RCC 7860 (cell line): ENCODE measurements around the gene UBE2F.

Source experiments
- DNase-seq: peaks from one replicate; pipeline ENCODE4 v3.0.0-alpha.2; 2015; ENCODE audit warnings: low spot score
- FAIRE-seq: peaks from 2 replicates; lab custom pipeline; 2012; peaks lifted over from hg19 to GRCh38; lab: Jason Lieb, UNC

UBE2F gene, protein sequence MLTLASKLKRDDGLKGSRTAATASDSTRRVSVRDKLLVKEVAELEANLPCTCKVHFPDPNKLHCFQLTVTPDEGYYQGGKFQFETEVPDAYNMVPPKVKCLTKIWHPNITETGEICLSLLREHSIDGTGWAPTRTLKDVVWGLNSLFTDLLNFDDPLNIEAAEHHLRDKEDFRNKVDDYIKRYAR

DNA sequence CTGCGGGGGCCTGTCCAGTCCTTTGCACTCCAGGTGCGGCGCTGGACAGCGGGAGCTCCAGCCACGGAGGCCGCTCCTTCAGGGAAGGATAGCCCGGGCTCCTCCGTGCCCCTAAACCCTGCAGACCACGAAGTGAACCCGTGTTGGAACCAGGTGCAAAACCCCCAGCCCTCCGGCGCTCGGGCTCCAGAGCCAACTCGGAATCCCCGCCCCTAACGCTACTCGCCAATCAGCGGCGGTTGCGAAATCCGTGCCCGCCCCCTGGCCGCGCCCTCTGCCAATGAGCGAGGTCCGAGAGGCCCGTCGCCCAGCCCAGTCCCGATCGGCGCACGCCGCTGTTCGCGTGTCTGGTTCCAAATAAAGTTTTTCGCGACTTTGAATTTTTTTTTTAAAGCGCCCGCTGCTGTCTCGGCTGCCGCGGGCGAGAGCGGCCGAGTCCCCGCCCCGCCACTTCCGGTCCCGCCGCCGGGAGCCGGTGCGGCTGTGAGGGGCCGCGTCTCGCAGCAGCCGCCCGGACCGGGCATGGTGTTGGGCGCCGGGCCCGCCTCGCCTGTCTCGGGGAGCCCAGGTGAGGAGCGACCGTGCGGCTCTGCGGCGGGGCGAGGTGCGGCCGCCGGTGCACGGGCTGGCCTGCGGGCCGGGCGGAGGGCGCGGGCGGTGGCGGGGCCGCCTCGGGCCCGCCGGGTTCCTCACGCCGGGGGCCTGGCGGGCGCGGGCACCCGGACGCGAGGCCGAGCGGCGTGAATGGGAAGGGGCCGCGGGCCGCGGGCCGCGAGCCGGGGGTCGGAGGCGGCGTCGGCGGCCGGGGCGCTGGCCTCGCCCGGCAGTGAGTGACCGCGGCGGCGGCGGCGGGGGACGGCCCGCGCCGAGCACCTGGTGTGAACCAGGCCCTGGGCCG lies at the start of gene UBE2F:
Gene UBE2F, plus strand, starts transcription at position 450 of the 898 bp plus-strand sequence. CDS start 6,094 bp downstream, outside the sequence.
- peak; percentile 72 for FAIRE-seq
- DNase-seq, result peak; percentile 86

DNA sequence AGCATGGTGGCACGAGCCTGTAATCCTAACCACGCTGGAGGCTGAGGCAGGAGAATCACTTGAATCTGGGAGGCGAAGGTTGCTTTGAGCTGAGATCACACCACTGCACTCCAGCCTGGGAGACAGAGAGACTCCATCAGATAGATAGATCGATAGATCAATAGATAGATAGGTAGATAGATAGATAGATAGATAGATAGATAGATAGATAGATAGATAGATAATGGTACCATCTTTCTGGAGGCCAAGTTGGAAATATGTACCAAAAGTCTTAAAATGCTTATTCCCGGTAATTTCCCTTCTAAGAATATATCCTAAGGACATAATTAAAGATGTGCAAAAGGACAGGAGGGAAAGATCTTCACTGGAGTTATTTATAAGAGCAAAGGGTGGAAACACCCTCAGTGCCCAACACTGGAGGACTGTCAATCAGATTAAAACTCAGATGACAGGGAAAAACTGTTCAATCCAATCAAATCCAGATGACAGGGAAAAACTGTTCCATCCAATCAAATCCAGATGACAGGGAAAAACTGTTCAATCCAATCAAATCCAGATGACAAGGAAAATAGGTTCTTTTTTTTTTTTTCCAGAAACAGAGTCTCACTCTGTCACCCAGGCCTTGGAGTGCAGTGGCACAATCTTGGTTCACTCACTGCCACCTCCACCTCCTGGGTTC lies 49.0 kb upstream of the UBE2F start:
- DNase-seq (no peak), FAIRE-seq (no peak)

DNA sequence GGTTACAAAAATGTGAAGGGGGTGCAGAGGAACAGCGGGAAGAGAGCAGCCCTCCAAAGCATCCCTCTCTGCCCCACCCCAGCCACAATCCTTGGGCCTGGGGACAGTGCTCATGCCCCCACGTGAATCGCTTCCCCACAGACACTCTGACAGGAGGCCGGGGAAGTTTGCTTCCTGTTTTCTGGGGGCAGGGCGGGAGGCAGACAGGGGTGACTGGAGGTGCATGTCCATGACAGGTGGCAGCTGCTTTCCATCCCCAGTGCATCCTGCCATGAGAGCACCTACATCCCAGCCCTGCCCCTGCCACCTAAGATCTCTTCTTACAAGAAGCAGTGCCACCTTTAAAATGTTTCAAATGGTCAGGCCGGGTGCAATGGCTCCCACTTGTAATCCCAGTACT lies 47.2 kb upstream of the UBE2F start:
- DNase-seq (no peak), FAIRE-seq (no peak)

DNA sequence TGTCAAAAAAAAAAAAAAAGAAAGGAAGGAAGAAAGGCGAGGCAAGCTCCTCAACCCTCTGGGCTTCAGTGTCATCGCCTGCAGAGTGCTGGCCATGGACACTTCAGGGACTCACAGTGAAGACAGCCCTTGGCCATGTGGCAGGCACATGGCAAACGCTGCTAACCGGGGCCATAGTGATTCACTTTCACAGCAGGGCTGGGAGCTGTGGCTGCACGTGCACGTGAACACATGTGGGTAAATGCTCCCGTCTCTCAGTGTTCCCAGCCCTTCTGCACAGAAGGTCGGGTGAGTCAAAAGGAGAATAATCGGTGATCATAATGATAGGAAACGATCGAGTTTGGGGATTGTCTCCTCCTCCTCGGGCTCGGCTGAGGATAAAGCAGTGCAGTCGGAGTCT lies 46.1 kb upstream of the UBE2F start:
- FAIRE-seq, result no peak
- no peak for DNase-seq

DNA sequence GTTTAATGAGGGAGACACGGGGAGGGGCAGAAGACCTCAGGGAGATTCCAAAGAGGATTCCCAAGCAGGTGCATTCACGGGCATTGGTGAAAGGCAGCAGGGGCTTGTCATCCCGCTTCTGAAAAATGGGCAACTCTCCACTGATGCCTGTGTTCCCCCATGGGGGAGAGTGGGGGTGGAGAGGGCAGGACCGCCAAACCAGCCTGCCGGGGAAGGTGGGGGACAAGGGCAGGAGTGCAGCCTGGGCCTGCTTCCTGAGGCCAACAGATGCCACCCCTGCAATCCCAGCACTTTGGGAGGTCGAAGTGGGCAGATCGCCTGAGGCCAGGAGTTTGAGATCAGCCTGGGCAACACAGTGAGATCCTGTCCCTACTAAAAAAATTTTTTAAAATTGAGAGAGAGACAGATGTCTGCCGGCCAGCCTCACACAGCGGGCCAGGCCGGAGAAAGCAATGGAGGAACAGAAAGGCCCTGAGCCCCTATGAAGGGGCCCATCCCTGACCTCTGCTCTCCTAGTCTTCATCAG lies 44.8 kb upstream of the UBE2F start:
- DNase-seq (no peak), FAIRE-seq (no peak)

DNA sequence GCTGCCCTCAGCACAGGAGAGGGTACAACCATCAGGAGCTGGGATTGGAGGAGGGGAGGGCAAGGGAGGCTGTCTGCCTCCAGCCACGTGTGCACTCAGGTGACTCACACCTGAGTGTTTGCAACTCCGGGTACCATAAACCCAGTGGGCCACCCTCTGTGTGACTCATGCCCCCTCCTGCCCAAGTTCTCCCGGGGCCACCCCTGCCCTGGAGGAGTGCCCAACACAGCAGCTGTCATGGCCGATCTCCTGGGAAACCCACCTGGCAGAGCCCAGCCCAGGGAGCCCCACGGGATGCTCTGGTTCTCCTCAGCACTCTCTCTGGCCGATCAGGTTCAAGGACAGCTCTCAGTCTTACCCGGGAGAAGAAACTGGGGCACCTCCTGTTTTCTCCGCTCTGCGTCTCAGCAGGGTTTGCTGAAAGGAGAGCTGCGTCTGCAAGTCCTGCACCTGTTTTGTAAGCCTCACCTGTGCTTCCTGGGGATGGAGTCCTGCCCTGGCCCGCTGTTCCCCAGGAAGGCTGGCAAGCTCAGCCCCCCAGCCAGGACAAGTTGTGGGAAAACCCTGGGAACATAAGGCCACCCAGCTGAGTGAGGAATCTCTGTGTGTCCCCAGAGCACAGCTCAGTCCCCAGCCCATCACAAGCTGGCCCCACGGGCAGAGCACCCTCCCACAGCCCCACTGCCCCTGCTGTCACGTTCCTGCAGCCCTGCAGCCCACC lies 44.0 kb upstream of the UBE2F start:
- FAIRE-seq (no peak), DNase-seq (peak; percentile 15)

DNA sequence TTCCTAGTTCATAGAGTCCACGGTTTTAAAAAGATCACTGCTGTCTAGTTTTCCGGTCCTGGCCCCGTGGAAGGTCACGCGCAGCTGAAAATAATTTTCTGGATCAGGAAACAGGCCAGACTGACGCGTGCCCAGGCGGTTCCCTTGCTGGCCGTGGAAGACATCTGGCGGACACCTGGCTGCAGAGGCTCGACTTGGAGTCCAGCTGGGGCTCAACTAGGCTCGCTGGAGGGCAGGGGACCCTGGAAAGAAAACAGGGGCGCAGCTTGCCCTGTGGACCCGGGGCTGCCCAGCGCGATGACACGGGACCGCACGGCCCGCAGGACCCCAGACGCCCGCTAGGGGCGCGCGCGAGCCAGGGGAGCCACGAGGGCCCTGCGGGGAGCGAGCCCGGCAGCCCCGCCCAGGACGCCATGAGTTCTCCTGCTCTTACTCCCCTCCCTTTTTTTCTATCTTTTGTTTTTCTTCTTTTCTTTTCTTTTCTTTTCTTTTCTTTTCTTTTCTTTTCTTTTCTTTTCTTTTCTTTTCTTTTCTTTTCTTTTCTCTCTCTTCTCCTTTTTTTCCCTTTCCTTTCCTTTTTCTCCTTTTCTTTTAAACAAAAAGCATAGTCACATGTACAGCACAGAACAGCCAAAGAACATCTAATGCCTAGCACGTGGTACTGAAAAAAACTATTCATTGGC lies 43.2 kb upstream of the UBE2F start:
- FAIRE-seq, result no peak
- peak; percentile 33 for DNase-seq

DNA sequence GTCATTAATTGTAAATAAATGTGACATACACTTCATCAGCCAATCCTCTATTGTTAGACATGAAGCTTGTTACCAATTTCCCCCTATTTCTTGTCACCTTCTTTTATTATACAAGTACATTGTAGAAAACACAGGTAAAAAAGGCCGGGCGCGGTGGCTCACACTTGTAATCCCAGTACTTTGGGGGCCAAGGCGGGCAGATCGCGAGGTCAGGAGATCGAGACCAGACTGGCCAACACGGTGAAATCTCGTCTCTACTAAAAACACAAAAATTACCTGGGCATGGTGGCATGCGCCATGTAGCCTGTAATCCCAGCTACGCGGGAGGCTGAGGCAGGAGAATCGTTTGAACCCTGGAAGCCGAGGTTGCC lies 42.7 kb upstream of the UBE2F start:
- FAIRE-seq (no peak), DNase-seq (no peak)

DNA sequence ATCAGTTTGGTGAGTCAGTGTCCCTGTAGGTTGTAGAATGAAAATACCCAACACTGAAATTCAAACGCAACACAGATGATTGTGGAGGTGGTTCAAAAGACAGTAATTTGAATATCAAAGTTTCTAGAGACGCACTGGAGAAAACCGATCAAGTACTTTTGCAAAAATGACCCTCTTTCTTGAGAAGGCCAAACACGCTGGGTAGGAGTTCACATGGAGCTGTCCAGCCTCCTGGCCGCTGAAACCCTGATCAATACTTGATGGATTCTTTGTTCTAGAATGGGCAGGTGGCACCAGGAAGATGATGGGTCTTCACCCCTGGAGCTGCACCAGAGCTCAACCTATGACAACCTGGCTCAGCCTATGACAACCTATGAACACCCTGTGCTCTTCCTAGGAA lies 39.7 kb upstream of the UBE2F start:
- FAIRE-seq (no peak), DNase-seq (no peak)

DNA sequence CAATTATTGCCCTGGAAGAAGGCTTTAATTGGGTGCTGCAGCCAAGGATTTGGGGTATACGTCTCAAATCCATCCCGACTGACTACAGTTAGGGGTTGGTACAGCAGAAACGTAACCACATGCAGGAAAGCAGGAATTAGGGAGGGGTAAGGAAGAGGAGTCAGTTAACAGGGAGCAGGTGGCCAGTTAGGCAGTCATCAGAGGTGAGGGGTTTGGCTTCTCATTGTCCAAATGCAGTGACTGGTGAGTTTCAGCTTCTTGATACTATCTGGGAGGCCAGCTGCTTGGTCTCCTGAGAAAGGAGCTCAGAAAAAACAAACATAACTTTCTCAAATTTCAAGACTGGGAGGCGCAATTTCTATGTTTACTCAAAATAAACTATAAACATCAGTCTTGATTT lies 38.8 kb upstream of the UBE2F start:
- FAIRE-seq (no peak), DNase-seq (no peak)

DNA sequence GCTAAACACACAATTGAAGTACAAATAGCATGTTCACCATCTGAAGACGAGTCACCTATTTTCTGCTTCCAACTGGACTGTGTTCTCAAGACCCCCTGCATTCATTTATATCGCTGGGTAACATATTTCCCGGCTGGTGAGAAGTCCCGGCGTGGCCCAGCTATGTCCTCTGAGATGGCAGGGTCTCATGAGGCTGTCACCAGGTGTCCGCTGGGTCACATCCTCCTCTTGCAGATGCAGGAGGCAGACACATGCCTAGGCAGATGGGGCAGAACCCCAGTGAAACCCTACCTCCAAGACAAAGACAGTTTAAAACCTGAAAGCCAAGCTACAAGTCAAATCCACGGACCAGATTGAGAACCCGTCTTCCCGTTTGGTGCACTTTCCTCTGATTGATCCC lies 36.8 kb upstream of the UBE2F start:
- FAIRE-seq, result no peak

DNA sequence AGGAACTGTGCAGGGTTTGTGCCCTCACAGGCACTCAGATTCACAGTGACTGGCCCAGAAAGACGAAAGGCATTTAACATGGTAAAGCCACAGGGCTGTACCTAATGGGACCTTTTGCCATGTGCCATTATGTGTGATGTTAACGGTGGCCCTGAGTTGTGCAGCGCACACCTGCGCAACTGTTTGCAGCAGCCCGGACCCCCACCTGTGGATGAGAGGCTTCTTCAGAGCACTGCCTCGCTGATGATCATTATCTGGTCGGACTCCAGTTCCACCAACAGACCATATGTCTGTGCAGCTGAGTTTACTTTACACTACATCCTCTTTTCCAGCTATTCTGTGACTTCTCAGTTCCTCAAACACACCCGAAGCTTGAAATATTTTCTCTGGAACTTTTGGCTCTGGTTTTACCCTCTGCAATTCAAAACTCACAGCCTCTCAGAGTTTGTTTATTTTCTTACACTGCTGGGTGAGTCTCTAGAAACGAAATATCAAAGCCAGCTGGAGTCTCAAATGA lies 35.6 kb upstream of the UBE2F start:
- no peak for FAIRE-seq
- DNase-seq, result no peak

More for the DNA sequence above, 36.8 kb upstream of the UBE2F start:
- DNase-seq, result no peak

DNA sequence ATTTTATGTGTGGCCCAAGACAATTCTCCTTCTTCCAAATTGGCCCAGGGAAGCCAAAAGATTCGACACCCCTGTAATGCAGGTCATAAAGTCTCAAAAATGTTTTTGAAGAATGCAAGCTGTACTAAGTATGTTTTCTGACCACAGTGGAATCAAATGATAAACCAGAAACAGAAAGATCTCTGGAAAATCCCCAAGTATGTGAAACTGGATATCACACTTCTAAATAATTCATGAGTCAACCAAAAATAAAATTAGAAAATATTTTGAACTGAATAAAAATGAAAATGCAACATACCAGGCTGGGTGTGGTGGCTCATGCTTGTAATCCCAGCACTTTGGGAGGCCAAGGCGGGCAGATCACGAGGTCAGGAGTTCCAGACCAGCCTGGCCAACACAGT lies 34.1 kb upstream of the UBE2F start:
- DNase-seq, result no peak
- no peak for FAIRE-seq

DNA sequence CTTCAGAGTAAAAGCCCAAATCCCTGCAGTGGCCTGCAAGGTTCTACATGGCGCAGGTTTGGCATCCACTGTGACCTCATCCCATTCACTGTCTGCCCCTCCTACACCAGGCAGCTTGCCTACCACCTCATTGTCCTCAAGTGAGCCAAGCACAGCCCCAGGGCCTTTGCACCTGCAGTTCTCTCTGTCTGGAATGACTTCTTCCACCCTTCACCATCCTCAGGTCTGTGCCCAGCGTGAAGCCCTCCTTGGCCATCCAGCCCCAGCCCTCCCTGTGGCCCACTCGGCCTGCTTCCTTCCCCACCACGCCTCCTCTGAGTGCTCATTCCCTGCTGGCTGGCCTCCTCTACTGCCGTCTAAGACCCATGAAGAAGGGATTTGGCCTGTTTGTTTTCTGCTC lies 32.6 kb upstream of the UBE2F start:
- no peak for FAIRE-seq
- DNase-seq, result no peak

DNA sequence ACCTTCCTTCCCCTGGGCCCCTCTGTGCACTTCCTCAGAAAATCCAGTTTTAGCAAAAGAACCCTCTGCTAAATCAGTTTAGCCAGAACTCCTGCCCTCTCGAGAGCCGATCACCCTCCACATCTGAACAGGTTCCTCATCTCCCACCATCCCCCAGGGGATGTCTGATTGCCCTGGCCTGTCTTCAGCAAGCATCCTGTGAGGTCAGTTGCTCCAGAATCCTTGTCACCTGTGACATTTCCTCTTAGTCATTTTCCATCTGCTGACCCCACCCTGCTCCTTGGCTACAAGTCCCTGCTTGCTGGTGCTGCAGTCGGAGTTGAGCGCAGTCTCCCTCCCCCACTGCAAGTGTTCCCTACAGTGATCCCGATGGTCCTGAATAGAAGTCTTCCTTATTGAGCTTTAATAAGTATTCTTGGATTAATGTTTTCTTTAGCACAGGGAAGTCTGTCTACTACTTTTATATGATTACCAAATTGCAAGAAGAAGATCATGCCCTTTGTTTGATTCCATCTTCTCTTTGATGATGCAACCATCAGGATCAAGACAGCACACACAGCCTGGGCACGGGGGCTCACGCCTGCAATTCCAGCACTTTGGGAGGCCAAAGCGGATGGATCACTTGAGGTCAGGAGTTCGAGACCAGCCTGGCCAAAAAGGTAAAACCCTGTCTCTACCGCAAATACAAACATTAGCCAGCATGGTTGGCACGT lies 30.9 kb upstream of the UBE2F start:
- DNase-seq, result no peak

DNA sequence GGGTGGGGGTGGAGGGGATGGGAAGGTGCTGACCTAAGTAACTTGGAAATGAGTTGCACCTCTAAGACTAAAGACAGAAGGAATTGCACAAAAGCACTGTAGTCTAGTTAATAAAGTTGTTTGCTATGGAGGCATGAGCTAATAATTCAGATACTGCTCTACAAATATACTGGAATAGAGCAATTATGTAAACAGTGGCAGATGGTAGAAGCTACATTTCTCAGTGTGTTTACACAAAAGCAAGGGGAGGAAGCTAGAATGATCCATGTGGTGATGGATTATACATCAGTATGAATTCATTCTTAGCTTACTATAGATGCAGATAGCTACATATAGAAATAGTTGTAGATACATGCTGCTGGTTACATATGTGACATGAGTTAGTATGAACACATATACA lies 27.6 kb upstream of the UBE2F start:
- DNase-seq (no peak), FAIRE-seq (no peak)

More for the DNA sequence above, 30.9 kb upstream of the UBE2F start:
- FAIRE-seq, result no peak

DNA sequence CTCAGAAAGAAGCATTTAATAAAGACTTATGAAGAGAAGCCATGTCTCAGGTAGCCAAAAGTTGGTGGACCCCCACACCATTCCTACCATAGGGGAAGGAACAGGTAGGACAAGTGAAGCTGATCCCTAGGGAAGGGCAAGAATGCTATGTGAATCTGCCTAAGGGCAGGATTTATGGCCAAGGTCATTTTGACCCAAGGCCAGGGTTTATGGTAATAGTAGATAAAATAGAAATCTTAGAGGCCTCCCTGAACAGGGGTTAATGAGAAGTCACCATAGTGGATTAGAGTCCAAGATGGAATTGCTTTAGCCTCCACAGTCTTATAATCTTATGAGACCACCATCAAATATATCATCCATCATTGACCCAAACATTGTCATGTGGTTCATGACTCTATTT lies 26.0 kb upstream of the UBE2F start:
- no peak for DNase-seq
- no peak for FAIRE-seq

DNA sequence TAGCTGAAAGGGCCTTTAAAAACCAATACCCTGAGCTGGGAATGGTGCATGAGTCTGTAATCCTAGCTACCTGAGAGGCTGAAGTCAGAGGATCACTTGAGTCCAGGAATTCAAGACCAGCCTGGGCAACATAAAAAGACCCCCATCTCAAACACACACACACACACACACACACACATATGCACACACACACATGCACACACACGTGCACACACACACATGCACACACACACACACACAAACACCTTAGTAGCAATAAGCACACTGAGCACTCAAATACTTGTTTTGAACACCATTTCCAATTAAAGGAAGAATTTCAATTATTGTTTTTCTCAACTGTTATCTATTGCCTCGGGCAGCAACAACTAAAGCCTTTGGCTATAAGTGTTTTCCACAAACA lies 25.6 kb upstream of the UBE2F start:
- no peak for DNase-seq
- FAIRE-seq, result no peak

DNA sequence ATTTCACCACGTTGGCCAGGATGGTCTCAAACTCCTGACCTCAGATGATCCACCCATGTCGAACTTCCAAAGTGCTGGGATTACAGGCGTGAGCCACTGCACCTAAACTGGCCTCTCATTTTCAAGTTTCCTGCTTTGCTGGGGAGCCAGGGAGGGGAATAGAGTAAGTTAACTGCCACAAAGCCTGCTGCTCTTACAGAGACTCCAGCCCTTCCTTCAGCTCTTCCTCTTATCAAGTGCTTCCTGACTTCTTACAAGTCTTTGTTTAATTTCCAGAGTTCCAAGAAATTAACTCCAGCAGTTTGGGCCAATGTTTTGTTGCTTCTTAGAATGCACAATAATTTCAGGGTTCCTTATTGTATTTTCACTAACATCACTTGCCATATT lies 24.3 kb upstream of the UBE2F start:
- DNase-seq, result no peak
- FAIRE-seq, result no peak
